GM18498 (cell line): ENCODE data around the gene LRRC56.

ENCODE experiments used
- ATAC-seq: cut with Tn5 transposase; IDR thresholded peaks from one replicate; pipeline ENCODE4 v1.9.1; 2021; ENCODE audit warnings: mild to moderate bottlenecking, moderate library complexity; ENCODE audit not compliant: unreplicated experiment

LRRC56 gene

GRCh38 chr11:537622-538430 is 499 bp downstream of the LRRC56 start:
- no peak for ATAC-seq

- no peak for ATAC-seq
These were observed 1.2 kb downstream of the LRRC56 start for GRCh38 chr11:538431-539051.

DNA sequence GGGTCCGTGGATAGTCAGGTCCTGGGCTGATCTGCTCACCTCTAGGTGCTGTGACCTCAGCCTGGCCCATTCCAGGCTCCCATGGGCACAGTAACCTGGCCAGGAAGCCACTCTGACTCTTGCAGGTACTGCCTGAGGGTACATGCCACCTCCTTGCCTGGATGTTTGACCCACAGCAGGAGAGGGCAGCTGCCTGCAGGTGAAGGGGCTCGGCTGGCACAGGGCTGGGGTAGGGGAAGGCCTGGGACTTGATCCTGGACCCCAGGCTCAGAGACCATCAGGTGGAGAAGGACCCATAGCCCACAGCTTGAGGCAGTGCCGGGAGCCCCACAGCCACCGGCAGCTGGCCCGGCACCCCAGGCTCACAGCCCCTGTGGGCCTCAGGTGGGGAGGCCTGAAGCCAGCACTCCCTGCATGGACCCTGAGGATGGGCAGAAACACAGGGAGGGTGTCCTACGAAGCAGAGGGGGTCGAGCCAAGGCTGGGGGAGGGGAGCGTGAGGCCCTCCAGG is 2.7 kb downstream of the LRRC56 start:
- ATAC-seq = no peak

- ATAC-seq = no peak
These were observed 3.5 kb downstream of the LRRC56 start for GRCh38 chr11:540583-541432.

DNA sequence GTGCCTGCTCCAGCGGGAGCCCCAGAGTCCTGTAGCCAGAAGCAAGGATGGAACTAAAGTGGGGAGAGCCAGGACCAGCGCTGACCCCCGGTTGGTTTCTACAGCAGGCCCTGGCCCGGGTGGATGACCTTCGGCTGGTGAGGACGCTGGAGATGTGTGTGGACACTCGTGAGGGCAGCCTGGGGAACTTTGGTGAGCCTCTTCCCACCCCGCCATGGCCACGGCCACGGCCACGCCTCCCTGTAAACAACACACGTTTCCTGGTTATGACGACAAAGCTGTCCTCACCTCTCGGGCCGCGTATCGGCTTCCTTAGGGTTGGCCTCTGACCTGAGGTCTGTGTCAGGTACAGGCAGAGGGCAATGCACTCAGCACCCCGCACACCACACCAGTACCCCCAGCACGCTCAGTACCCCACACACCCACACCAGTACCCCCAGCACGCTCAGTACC is 4.1 kb downstream of the LRRC56 start:
- no peak for ATAC-seq

DNA sequence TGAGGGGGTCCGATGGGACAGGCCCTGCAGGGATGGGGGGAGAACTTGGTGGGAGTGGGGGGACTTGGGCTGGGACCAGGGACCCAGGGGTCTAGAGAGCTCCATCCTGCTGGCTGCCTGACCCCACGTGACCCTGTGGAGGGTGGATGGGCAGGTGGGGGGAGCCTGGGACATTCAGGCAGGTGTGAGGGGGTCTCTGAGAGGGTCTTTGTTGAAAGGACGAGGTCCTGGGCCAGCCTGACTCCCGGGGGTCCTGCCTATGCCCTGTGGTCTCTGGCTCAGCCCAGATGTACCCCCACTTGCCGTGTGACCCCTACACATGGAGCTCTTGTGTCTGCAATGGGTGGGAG is 7.5 kb downstream of the LRRC56 start:
- no peak for ATAC-seq

DNA sequence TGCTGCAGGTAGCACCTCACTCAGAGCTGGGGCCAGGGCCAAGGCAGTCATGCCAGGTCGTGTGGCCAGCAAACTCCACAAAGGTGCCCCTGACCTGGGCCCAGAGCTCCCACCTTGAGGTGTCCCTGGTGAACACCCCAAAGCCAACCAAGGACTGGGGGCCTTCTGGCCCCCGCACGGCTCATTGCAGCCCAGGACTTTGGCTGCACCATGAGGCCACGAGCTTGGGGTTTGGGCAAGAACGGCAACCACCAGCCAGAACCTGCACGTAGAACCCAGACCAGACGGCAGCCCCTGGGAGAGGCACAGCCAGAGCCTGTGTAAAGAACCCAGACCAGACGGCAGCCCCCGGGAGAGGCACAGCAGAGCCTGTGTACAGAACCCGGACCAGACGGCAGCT is 7.8 kb downstream of the LRRC56 start:
- ATAC-seq = no peak

DNA sequence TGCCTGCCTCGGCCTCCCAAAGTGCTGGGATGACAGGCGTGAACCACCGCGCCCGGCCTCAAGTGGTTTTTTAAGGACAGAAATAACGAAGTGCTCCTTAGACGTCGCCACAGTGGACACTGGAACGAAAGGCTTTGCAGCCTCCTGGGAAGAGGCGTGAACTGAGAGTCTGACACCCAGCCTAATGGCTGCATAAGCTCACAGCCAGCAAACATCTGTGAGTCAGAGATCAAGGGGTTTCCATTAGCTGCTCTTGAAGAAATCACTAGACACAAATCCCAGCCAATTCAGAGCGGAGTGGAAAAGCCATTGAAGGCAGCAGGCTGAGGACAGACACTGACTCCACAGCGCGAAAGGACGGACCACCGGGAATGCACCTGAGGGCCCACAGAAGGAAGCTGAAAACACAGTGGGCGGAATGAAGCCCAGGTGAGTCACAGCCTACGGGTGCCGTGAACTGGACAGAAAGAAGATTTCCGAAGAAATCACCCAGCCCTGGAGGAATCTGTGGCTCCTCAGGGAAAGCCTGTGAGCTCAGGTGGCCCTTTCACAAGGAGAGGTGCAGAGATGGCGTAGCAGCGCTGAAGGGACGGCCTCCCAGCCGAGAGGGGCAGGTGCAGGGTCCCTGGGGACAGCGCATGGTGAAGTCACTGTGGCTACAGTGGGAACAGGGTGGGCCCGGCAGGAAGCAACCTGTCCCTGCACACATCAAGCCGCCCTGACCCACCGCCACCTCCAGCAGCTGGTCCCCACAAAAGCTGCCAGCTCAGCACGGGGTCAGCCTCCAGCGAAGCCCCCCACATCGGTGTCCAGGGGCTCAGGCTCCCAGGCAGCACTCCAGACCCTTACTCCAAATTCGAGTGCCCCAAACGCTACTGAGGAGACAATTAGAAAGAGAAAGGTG is 11.6 kb downstream of the LRRC56 start:
- ATAC-seq = no peak

- ATAC-seq = no peak
These were observed 12.9 kb downstream of the LRRC56 start for GRCh38 chr11:550021-550745.

- no peak for ATAC-seq
These were observed 13.4 kb downstream of the LRRC56 start for GRCh38 chr11:550746-551085.

DNA sequence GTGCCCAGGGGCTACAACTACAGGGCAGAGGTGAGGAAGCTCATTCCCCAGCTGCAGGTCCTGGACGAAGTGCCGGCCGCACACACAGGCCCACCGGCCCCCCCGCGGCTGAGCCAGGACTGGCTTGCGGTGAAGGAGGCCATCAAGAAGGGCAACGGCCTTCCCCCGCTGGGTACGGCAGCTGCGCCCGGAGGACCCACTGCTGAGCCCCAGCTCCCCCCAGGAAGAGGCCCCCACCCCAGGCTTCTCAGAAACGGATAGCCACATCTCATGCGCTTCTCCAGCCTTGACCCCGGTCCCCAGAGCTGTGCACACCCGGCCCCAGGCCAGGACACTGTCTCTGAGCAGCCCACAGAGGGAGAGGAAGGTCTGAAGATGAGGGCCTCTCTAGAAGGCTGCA is 13.8 kb downstream of the LRRC56 start:
- no peak for ATAC-seq

- no peak for ATAC-seq
These were observed 14.3 kb downstream of the LRRC56 start for GRCh38 chr11:551596-551995.

DNA sequence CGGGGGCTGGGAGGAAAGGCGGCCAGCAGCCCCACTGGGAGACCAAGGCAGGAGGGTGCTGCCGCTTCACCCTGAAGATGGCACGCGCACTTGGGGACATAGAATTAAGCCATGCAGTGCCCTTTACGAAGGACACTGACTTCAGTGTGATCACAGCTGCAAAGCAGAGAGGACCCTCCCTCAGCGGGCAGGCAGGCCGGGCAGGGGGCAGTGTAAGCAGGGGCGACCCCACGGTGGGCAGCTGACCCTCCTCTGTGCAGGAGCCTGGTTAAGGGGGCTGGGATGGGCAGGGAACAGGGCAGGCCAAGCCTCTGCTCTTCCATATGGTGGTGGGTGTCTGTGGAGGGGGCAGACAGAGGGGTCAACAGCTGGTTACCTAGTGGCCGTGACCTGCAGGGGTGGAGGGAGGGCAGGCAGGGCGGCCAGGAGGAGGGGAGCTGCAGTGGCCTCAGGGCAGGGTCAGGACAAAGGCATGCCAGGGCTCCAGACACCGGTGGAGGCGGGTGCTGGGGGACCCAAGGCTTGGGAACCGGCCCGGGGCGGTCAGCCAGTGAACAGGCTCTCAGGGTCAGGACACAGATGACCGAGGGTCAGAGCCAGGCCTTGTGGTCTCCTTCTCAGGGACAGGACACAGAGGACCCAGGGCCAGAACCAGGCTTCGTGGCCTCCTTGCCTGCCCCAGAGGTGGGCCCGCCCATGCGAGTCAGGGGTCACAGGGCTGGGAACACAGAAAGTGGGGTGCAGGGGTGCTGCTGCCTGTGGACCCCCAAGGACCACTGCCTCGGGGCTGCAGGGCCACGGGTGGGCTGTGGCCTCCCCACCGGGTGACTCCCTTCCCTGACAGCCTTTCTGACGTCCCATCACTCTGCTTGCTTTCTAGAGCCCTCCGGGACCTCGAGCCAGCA is 16.0 kb downstream of the LRRC56 start:
- no peak for ATAC-seq

- ATAC-seq = no peak
These were observed 16.6 kb downstream of the LRRC56 start for GRCh38 chr11:553988-554340.

GRCh38 chr11:554428-555226 is 17.3 kb downstream of the LRRC56 start:
- peak; percentile 43 for ATAC-seq

- no peak for ATAC-seq
These were observed 18.0 kb downstream of the LRRC56 start for GRCh38 chr11:555227-555779.

DNA sequence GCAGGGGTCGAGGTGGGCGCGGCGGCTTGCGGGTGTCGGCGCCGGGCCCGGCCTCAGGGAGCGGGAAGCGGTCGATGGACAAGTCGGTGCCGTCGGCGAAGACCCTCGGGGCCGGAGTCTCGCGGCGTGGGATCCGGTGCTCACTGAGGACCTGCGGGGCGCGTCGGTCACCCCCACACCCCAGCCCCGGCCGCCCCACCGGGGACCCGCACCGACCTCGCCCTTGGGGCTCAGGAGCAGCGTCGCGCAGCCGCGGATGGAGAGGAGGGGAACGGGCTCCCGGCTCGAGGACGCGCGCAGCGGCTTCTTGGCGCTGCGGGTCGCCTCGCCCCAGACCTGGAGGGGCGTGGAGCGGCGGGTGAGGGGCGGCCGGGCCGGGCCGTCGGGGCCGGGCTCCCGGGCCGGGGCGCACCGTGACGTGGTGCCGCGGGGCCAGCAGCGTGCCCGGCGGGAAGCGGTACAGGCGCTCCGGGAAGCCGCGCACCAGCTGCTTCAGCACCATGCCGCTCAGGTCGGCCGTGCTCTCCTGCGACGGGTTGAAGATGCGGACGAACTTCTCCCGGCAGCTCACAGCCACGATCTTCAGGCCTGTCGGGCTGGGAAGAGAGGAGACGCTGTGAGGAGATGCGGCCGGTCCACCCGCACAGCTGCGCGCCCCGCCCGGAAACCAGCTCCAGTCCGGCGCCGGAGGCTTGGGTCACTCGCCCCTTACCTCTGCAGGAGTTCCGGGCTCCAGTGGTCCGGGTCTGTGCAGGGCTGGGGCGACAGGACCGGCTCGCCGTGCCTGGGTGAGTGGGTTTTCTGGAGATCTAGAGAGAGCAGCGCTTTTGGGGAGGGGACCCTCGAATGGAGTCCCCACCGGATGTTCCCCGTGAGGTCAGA is 18.7 kb downstream of the LRRC56 start:
- ATAC-seq = no peak
